ENCODE results near the gene SZT2.

DNA sequence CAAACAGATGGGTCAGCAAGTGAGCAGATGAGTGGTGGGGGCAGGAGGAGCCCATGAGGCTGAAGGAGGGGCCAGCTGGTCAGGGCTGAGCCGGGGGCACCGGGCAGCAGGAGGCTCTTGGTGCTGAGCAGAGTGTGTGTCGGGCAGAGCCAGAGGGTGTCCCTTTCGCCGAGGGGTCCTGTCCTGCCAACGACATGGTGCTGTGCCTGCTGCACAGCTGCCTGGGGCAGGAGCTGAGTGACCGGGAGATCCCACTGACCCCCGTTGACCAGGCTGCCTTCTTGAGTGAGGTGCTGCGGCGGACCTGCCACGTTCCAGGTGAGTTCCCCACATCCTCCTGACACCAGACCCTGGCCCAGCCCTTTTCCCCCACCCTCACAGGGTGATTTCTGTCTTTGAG is 36.5 kb downstream of the SZT2 start:
- no peak for TF ChIP-seq POLR2AphosphoS5 (IDR thresholded peaks at IDR 0.05; ENCODE audit: low read depth, low read length)
- TF ChIP-seq TAF1 (IDR thresholded peaks at IDR 0.05; ENCODE audit: borderline replicate concordance, insufficient read depth, low read length), result no peak
